Left ventricle myocardium inferior (tissue), 1 donor: ENCODE data around the gene RALBP1. TPM values are rescaled to one million over a fixed set of nuclear protein-coding genes. Genes with fewer than 3 reads are reported as not detected.
A peak's percentile ranks its signal among the peaks of the same experiment; 100 is the strongest.

Experiments used
- DNase-seq: peaks from one replicate; pipeline ENCODE4 v3.0.0-alpha.2; 2020
- H3K27ac ChIP-seq: fragments of 200-600 bp; replicated peaks from 2 replicates; pipeline ENCODE4 v1.8.0; 2021
- H3K27me3 ChIP-seq: fragments of 200-600 bp; 2 replicates; pipeline ENCODE4 v1.8.0; 2021; ENCODE audit warnings: low read depth
- H3K36me3 ChIP-seq: fragments of 200-600 bp; 2 replicates; pipeline ENCODE4 v1.8.0; 2021
- H3K4me1 ChIP-seq: fragments of 200-600 bp; 2 replicates; pipeline ENCODE4 v1.8.0; 2021
- H3K4me3 ChIP-seq: fragments of 200-600 bp; 2 replicates; pipeline ENCODE4 v1.8.0; 2021; ENCODE audit warnings: mild to moderate bottlenecking, moderate library complexity
- H3K9me3 ChIP-seq: fragments of 200-600 bp; replicated peaks from 2 replicates; pipeline ENCODE4 v1.8.0; 2021
- intact Hi-C: fragments of 100-400 bp; cut with micrococcal nuclease; formaldehyde crosslinking; loops from one replicate; pipeline ENCODE4 v1.11.0; 2022
- total RNA-seq: library from RNA; stranded (reverse); fragmentation: NEBNext Ultra II Directional; extraction: Animal tissue kit (Norgen Biotek cat#: 25700); gene quantifications from one replicate; pipeline ENCODE4 v1.2.1, GENCODE V29; 2021
- TF ChIP-seq, protein P1 (sequence below): fragments of 200-600 bp; IDR thresholded peaks from 2 replicates; pipeline ENCODE4 v1.8.0; 2021; ENCODE audit warnings: antibody characterized with exemption, mild to moderate bottlenecking, borderline replicate concordance
- donor health status: DM: no; HTN: yes; CAD: no; lungs with severe emphysema.

Gene RALBP1
- total RNA-seq, 1 donor from 2014 or later, result 46.2 TPM

DNA sequence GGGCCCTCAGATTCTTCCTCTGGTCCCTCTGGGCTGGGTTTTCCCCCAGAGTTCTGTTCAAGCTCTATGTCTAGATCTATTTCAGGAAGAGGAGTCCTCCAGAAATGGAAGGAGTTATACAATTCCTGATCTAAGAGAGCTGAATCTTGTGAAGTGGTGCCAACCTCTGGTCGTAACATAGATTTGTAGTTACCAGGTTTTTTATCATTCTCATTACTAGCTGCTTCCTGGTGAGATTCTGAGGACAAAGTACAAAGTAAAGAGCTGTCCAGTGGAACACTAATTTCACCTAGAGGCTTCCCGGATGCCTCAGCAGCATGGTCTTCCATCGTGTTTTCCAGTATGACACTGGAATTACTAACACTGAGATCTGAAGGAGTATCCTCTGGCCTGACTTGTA, 94.9 kb downstream of the RALBP1 start:
- Histone ChIP-seq H3K4me3 (no peak overlapping the region), H3K36me3 (peaks cover 70% of the 10 kb centered on the region), H3K9me3 (no peaks in the 10 kb centered on the region), H3K4me1 (peaks cover 3% of the 10 kb centered on the region), H3K27ac (no peak overlapping the region), H3K27me3 (no peaks in the 10 kb centered on the region)
- no peak for DNase-seq
- TF ChIP-seq, protein P1, sequence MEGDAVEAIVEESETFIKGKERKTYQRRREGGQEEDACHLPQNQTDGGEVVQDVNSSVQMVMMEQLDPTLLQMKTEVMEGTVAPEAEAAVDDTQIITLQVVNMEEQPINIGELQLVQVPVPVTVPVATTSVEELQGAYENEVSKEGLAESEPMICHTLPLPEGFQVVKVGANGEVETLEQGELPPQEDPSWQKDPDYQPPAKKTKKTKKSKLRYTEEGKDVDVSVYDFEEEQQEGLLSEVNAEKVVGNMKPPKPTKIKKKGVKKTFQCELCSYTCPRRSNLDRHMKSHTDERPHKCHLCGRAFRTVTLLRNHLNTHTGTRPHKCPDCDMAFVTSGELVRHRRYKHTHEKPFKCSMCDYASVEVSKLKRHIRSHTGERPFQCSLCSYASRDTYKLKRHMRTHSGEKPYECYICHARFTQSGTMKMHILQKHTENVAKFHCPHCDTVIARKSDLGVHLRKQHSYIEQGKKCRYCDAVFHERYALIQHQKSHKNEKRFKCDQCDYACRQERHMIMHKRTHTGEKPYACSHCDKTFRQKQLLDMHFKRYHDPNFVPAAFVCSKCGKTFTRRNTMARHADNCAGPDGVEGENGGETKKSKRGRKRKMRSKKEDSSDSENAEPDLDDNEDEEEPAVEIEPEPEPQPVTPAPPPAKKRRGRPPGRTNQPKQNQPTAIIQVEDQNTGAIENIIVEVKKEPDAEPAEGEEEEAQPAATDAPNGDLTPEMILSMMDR, result no peak
- intact Hi-C loops, result no loop called here

DNA sequence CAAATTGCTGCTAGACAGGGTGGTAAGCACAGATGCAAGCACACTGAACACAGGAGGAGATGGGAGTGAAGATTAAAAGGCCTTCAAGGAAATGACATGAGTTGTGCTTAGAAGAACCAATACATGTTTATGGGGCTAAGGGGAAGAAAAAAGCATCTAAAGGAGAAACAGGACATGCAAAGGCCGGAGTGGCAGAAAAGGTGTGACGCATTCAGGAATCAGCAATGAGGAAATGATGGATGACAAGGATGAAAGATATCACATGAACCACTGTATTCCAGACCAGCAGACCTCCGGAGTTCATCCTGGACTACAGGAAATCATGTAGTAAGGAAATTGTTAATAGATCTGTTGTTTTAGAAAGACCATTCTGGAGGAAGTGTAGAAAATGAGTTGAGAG, 96.2 kb downstream of the RALBP1 start:
- TF ChIP-seq, protein P1, result no peak
- no peak for DNase-seq
- Histone ChIP-seq H3K27me3 (no peaks in the 10 kb centered on the region), H3K27ac (no peak overlapping the region), H3K36me3 (peaks cover 70% of the 10 kb centered on the region), H3K4me1 (peaks cover 6% of the 10 kb centered on the region), H3K9me3 (no peaks in the 10 kb centered on the region), H3K4me3 (no peak overlapping the region)
- intact Hi-C loops, result no loop called here

DNA sequence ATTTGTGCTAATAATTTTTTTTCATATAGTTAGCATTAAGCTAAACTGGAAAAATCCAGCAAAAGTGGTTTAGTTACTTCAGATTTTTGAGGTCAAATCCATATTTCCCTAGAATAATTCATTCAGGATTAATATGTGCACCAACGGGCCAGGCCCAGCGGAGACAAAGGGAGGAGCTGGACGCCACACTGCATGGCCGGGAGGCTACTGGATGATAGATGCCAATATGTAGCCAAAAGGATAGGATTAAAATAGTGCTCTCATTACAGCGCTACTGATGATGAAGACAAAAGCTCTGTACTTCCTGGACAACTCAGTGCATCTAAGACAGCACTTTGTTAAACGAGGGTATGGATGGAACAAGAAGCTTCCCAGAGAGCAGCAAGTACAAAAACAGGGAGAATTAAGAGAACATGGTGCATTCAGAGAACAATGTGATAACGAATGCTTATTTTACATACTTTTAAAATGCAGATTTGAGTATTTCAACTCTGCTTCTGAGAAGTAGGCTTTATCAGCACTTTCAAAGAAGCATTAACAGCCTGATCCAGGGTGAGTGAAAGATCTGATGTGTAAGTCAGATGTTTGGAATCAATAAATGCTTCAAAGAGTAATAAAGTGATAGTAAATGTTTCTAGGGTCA, 99.3 kb downstream of the RALBP1 start:
- H3K27ac ChIP-seq, result no peak overlapping the region
- no peak overlapping the region for H3K4me3 ChIP-seq
- H3K9me3 ChIP-seq, result no peaks in the 10 kb centered on the region
- no peak for DNase-seq
- TF ChIP-seq, protein P1, result no peak
- intact Hi-C loops, result no loop called here
- H3K27me3 ChIP-seq, result no peaks in the 10 kb centered on the region
- peaks cover 6% of the 10 kb centered on the region for H3K4me1 ChIP-seq
- peaks cover 58% of the 10 kb centered on the region for H3K36me3 ChIP-seq

DNA sequence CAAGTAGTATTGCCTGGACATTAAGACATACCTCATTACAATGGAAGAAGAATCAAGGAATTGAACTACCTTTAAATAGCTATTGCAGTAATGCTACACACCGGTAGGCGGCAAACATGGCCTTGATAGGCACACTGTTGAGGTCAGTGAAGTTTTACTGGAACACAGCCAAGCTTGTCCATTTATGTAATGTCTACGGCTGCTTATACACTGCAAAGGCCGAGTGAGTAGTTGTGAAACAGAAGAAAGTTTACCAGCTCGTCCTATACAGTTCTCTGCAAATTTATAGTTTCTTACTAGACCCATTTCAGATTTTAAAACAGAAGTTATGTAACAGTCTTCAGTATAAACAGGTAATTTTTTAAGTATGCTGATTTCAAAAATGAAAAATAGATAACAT, 100.2 kb downstream of the RALBP1 start:
- intact Hi-C loops, result no loop called here
- H3K9me3 ChIP-seq, result no peaks in the 10 kb centered on the region

DNA sequence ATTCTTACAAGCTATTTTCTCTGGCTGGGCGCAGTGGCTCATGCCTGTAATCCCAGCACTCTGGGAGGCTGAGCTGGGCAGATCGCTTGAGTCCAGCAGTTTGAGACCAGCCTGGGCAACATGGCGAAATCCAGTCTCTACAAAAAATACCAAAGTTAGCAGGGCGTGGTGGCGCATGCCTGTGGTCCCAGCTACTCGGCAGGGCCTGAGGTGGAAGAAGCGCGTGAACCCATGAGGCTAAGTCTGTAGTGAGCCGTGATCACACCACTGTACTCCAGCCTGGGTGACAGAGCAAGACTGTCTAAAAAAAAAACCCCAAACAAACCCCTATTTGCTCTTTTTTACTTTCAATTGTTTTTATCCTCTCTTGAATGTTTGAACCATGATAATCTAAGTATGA, 102.0 kb downstream of the RALBP1 start:
- intact Hi-C loops, result no loop called here
- Histone ChIP-seq H3K4me1 (peaks cover 6% of the 10 kb centered on the region), H3K4me3 (no peak overlapping the region), H3K36me3 (peaks cover 60% of the 10 kb centered on the region), H3K27me3 (no peaks in the 10 kb centered on the region), H3K27ac (no peak overlapping the region), H3K9me3 (peaks cover 8% of the 10 kb centered on the region)
- no peak for DNase-seq
- TF ChIP-seq, protein P1, result no peak

More for the DNA sequence above, 100.2 kb downstream of the RALBP1 start:
- Histone ChIP-seq H3K4me3 (no peak overlapping the region), H3K4me1 (peaks cover 6% of the 10 kb centered on the region), H3K27ac (peak overlapping the region; percentile 56), H3K36me3 (peaks cover 58% of the 10 kb centered on the region), H3K27me3 (no peaks in the 10 kb centered on the region)
- TF ChIP-seq, protein P1, result peak; percentile 90
- peak; percentile 44 for DNase-seq
